MG63 (cell line): ENCODE data around the gene ATG2A. TPM values are rescaled to one million over a fixed set of nuclear protein-coding genes. Genes with fewer than 3 reads are reported as not detected.

Experiments
- DNase-seq: peaks from one replicate; pipeline ENCODE4 v3.0.0-alpha.2; 2020
- H3K27me3 ChIP-seq: fragments of 250-450 bp; sonication (Bioruptor Pico); 2 replicates; pipeline ENCODE4 v1.5.1; 2020; ENCODE audit warnings: mild to moderate bottlenecking, moderate library complexity
- H3K36me3 ChIP-seq: fragments of 250-450 bp; sonication (Bioruptor Pico); 2 replicates; pipeline ENCODE4 v1.5.1; 2020; ENCODE audit warnings: mild to moderate bottlenecking, moderate library complexity
- H3K4me3 ChIP-seq: fragments of 250-450 bp; sonication (Bioruptor Pico); 2 replicates; pipeline ENCODE4 v1.5.1; 2020; ENCODE audit warnings: mild to moderate bottlenecking, moderate library complexity
- H3K9me3 ChIP-seq: fragments of 250-450 bp; sonication (Bioruptor Pico); 2 replicates; pipeline ENCODE4 v1.5.1; 2020; ENCODE audit warnings: mild to moderate bottlenecking, moderate library complexity
- total RNA-seq: library from RNA; depleted of rRNA; stranded (reverse); fragments of >200 nt; shearing (Covaris generic); gene quantifications from 2 replicates; pipeline ENCODE4 v1.2.3, GENCODE V29; 2014; ENCODE audit warnings: low replicate concordance

ATG2A gene
- total RNA-seq, 1 experiment from 2014 or later = 4.6 TPM

- H3K27me3 ChIP-seq = no peaks in the 10 kb centered on the region
- peak; percentile 67 for DNase-seq
- peaks cover 62% of the 10 kb centered on the region for H3K36me3 ChIP-seq
- no peak overlapping the region for H3K4me3 ChIP-seq
- H3K9me3 ChIP-seq = no peaks in the 10 kb centered on the region
Observed at GRCh38 chr11:64870176-64870892, 46.7 kb downstream of the ATG2A start.

GRCh38 chr11:64869571-64870175, 47.3 kb downstream of the ATG2A start:
- Histone ChIP-seq H3K36me3 (peaks cover 56% of the 10 kb centered on the region), H3K27me3 (no peaks in the 10 kb centered on the region), H3K4me3 (no peak overlapping the region), H3K9me3 (no peaks in the 10 kb centered on the region)
- no peak for DNase-seq

- Histone ChIP-seq H3K9me3 (no peaks in the 10 kb centered on the region), H3K4me3 (no peak overlapping the region), H3K36me3 (peaks cover 50% of the 10 kb centered on the region), H3K27me3 (no peaks in the 10 kb centered on the region)
- DNase-seq = peak; percentile 94
Observed at GRCh38 chr11:64868904-64869570, 48.0 kb downstream of the ATG2A start.

GRCh38 chr11:64867748-64868462, 49.1 kb downstream of the ATG2A start:
- Histone ChIP-seq H3K27me3 (no peaks in the 10 kb centered on the region), H3K4me3 (no peak overlapping the region), H3K36me3 (peaks cover 45% of the 10 kb centered on the region), H3K9me3 (no peaks in the 10 kb centered on the region)
- DNase-seq = no peak

GRCh38 chr11:64866173-64866491, 50.9 kb downstream of the ATG2A start:
- no peak for DNase-seq
- Histone ChIP-seq H3K36me3 (peaks cover 39% of the 10 kb centered on the region), H3K9me3 (no peaks in the 10 kb centered on the region), H3K27me3 (no peaks in the 10 kb centered on the region), H3K4me3 (no peak overlapping the region)

GRCh38 chr11:64865286-64866172, 51.5 kb downstream of the ATG2A start:
- H3K4me3 ChIP-seq = no peak overlapping the region
- peaks cover 37% of the 10 kb centered on the region for H3K36me3 ChIP-seq
- DNase-seq = no peak

GRCh38 chr11:64864473-64865285, 52.3 kb downstream of the ATG2A start:
- Histone ChIP-seq H3K4me3 (no peak overlapping the region), H3K36me3 (peaks cover 41% of the 10 kb centered on the region), H3K27me3 (no peaks in the 10 kb centered on the region), H3K9me3 (no peaks in the 10 kb centered on the region)
- DNase-seq = peak; percentile 94

More at GRCh38 chr11:64865286-64866172, 51.5 kb downstream of the ATG2A start:
- H3K27me3 ChIP-seq = no peaks in the 10 kb centered on the region
- H3K9me3 ChIP-seq = no peaks in the 10 kb centered on the region

- no peak overlapping the region for H3K4me3 ChIP-seq
Observed at GRCh38 chr11:64864135-64864472, 52.9 kb downstream of the ATG2A start.

GRCh38 chr11:64863391-64864060, 53.5 kb downstream of the ATG2A start:
- peak; percentile 43 for DNase-seq
- Histone ChIP-seq H3K36me3 (peaks cover 50% of the 10 kb centered on the region), H3K4me3 (no peak overlapping the region), H3K9me3 (no peaks in the 10 kb centered on the region), H3K27me3 (no peaks in the 10 kb centered on the region)

More at GRCh38 chr11:64864135-64864472, 52.9 kb downstream of the ATG2A start:
- no peaks in the 10 kb centered on the region for H3K9me3 ChIP-seq
- H3K36me3 ChIP-seq = peaks cover 45% of the 10 kb centered on the region
- no peaks in the 10 kb centered on the region for H3K27me3 ChIP-seq
- DNase-seq = peak; percentile 37

- no peak for DNase-seq
- H3K9me3 ChIP-seq = no peaks in the 10 kb centered on the region
- no peaks in the 10 kb centered on the region for H3K27me3 ChIP-seq
- H3K4me3 ChIP-seq = no peak overlapping the region
- peaks cover 47% of the 10 kb centered on the region for H3K36me3 ChIP-seq
Observed at GRCh38 chr11:64862987-64863390, 54.0 kb downstream of the ATG2A start.

- Histone ChIP-seq H3K9me3 (no peaks in the 10 kb centered on the region), H3K27me3 (no peaks in the 10 kb centered on the region), H3K4me3 (no peak overlapping the region), H3K36me3 (peaks cover 47% of the 10 kb centered on the region)
- DNase-seq = no peak
Observed at GRCh38 chr11:64861227-64861975, 55.6 kb downstream of the ATG2A start.

- Histone ChIP-seq H3K9me3 (no peaks in the 10 kb centered on the region), H3K4me3 (no peak overlapping the region), H3K36me3 (peaks cover 49% of the 10 kb centered on the region), H3K27me3 (no peaks in the 10 kb centered on the region)
- DNase-seq = no peak
Observed at GRCh38 chr11:64859542-64860414, 57.2 kb downstream of the ATG2A start.

- Histone ChIP-seq H3K27me3 (no peaks in the 10 kb centered on the region), H3K4me3 (no peak overlapping the region), H3K9me3 (no peaks in the 10 kb centered on the region), H3K36me3 (peaks cover 59% of the 10 kb centered on the region)
- DNase-seq = no peak
Observed at GRCh38 chr11:64858467-64859263, 58.3 kb downstream of the ATG2A start.
